ENCODE results near the gene TRAIP.

DNA sequence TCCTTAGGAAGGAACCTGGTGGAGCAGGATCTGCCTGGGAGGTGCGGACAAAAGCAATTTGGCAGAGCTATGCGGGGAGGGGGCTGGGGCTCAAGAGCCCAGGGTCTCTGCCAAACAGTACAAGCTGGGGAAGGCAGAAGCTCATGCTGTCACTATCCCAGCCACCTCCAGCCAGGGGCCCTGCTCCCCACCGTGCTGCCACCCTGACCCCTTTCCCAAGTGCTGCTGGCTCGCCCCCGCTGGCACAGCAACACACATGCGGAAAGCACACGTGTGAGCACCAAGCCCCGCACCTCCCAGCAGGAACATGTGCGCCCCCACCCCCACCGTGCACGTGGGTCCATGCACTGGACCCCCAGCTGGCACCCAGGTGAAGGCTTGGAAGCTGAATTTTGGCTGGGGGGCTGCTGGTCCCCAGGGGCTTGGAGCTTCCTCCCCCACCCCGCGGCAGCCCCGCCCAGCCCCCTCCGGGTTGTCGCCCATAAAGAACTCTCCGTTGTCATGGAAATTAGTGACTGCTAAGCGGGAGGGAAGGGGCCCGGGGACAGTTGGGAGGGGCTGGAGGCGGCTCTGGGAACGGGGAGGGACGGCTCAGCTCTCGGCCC, 12.6 kb upstream of the TRAIP start:
- TF ChIP-seq, protein P1, sequence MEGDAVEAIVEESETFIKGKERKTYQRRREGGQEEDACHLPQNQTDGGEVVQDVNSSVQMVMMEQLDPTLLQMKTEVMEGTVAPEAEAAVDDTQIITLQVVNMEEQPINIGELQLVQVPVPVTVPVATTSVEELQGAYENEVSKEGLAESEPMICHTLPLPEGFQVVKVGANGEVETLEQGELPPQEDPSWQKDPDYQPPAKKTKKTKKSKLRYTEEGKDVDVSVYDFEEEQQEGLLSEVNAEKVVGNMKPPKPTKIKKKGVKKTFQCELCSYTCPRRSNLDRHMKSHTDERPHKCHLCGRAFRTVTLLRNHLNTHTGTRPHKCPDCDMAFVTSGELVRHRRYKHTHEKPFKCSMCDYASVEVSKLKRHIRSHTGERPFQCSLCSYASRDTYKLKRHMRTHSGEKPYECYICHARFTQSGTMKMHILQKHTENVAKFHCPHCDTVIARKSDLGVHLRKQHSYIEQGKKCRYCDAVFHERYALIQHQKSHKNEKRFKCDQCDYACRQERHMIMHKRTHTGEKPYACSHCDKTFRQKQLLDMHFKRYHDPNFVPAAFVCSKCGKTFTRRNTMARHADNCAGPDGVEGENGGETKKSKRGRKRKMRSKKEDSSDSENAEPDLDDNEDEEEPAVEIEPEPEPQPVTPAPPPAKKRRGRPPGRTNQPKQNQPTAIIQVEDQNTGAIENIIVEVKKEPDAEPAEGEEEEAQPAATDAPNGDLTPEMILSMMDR (IDR thresholded peaks at IDR 0.05), result no peak
- TF ChIP-seq POLR2A (IDR thresholded peaks at IDR 0.05) (no peak), POLR2AphosphoS5 (IDR thresholded peaks at IDR 0.05) (no peak)

All from gastroesophageal sphincter (tissue), 3 donors.